Pancreas (tissue), 10 donors: Measurements from ENCODE around the gene DMBX1. TPM values are rescaled to one million over a fixed set of nuclear protein-coding genes. Genes with fewer than 3 reads are reported as not detected.

Source experiments
- ATAC-seq, 4 donors: fragments of 200-7000 bp; cut with Tn5 transposase; one replicate each; pipeline versions ENCODE4 v1.8.0 to v1.9.1; 2020; ENCODE audit warnings: mild to moderate bottlenecking in 4 of 4, moderate library complexity in 4 of 4
- DNase-seq, 6 donors: peaks; one replicate each; pipeline ENCODE4 v3.0.0-alpha.2; 2020
- FAIRE-seq: peaks from 2 replicates; lab custom pipeline; 2012; peaks lifted over from hg19 to GRCh38; lab: Jason Lieb, UNC
- H3K27ac ChIP-seq, 4 donors: fragments of 200-600 bp; sonication (generic); 1 replicate in 3 of 4; 2 replicates in 1 of 4; pipeline versions ENCODE4 v1.5.0 to v1.8.0; 2020
- H3K27me3 ChIP-seq, 4 donors: fragments of 200-600 bp; one replicate each; pipeline ENCODE4 v1.8.0; 2021
- H3K36me3 ChIP-seq, 3 donors: fragments of 200-600 bp; sonication (generic) in 1 of 3; one replicate each; pipeline versions ENCODE4 v1.5.0 to v1.8.0; 2020 to 2021
- H3K4me1 ChIP-seq, 3 donors: fragments of 200-600 bp; one replicate each; pipeline ENCODE4 v1.8.0; 2021
- H3K4me3 ChIP-seq, 4 donors: fragments of 200-600 bp; sonication (generic) in 2 of 4; one replicate each; pipeline versions ENCODE4 v1.5.0 to v1.8.0; 2020 to 2021
- H3K9me3 ChIP-seq, 4 donors: fragments of 200-600 bp; one replicate each; pipeline ENCODE4 v1.8.0; 2021
- WGBS, 2 donors: extraction: QIAGEN DNeasy Blood & Tissue Kit; methylation state at CpG; one replicate each; pipeline ENCODE4 v1.1.7; 2013; 5-methylcytosine and 5-hydroxymethylcytosine counted together
- intact Hi-C, 3 donors: fragments of 100-400 bp; cut with DNase I; formaldehyde crosslinking; loops; one replicate each; pipeline versions ENCODE4 v1.11.1 to v1.14.2; 2022
- polyA plus RNA-seq, 2 donors: library from polyadenylated mRNA; stranded (reverse); fragments of 200-250 nt; gene quantifications; one replicate each; pipeline ENCODE4 v1.2.3, GENCODE V29; 2013
- total RNA-seq, 6 donors: library from RNA; stranded (reverse); fragmentation: NEBNext Ultra II Directional in 4 of 6; extraction: Animal tissue kit (Norgen Biotek cat#: 25700) in 4 of 6; gene quantifications; one replicate each; pipeline versions ENCODE4 v1.2.1 to v1.2.4, GENCODE V29; 2021 to 2023
- TF ChIP-seq, protein P1 (sequence below), 4 donors: fragments of 200-600 bp; sonication (generic) in 3 of 4; IDR thresholded peaks; one replicate each; pipeline versions ENCODE4 v1.5.0 to v1.8.0; 2021; ENCODE audit warnings: antibody characterized with exemption in 4 of 4
- donor health status: healthy with polysubstance abuse.
- donor health status: DM: no; HTN: no; CAD: no; lungs with moderate emphysema.
- donor health status: DM: no; HTN: no; CAD: no.
- donor health status: control.
- donor health status: control.
- donor health status: Bipolar disorder and iron deficiency.
- donor health status: DM: yes; HTN: yes; CAD: no.
- donor health status: DM: no; HTN: no; CAD: no.
- donor health status: DM: no; HTN: no; CAD: no.
- donor health status: DM: yes; HTN: yes; CAD: no.

The DMBX1 gene
- total and polyA plus RNA-seq, 8 donors, result not detected

DNA sequence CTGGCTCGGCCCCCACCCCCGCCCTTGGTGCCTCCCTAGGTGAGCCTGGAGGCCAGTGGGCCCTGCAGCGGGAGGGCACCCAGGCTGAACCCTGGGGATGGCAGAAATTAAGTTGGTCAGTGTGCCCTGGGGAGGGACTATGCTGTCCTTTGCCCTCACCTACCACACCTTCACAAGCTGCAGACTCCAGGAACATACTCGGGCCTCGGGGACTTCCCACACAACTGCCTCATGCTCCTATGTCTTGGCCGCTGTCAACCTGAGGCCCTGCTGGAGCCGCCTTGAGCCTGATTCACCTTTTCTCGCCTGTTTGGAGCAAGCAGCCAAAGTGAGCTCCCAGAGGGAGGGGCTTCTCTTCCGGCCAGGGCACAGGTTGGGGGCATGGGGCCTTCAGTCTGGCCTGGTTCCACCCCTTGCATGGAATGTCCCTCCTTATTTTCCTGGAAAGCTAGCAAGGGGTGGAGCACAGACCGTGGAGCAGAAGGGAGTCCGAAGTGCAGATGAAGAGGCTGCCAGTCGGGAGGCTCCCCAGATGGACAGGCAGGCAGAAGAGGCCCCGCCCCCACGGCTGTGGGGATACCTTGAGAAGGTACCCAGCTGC is 37.2 kb downstream of the DMBX1 start:
- TF ChIP-seq, protein P1, sequence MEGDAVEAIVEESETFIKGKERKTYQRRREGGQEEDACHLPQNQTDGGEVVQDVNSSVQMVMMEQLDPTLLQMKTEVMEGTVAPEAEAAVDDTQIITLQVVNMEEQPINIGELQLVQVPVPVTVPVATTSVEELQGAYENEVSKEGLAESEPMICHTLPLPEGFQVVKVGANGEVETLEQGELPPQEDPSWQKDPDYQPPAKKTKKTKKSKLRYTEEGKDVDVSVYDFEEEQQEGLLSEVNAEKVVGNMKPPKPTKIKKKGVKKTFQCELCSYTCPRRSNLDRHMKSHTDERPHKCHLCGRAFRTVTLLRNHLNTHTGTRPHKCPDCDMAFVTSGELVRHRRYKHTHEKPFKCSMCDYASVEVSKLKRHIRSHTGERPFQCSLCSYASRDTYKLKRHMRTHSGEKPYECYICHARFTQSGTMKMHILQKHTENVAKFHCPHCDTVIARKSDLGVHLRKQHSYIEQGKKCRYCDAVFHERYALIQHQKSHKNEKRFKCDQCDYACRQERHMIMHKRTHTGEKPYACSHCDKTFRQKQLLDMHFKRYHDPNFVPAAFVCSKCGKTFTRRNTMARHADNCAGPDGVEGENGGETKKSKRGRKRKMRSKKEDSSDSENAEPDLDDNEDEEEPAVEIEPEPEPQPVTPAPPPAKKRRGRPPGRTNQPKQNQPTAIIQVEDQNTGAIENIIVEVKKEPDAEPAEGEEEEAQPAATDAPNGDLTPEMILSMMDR (IDR thresholded peaks at IDR 0.05), result no peak
- H3K9me3 ChIP-seq, result no peaks in the 10 kb centered on the region
- H3K27ac ChIP-seq, result no peak overlapping the region
- no peaks in the 10 kb centered on the region for H3K36me3 ChIP-seq
- 58 to 63% methylated on average over 13 to 14 of the region's 14 CpGs for WGBS, 2 donors
- intact Hi-C loops, result loop anchor here in 1 of 3 donors (5.0 kb wide), 1 partner anchor 44 kb away; no protein-coding TSS in a partner anchor
- no peak overlapping the region for H3K4me3 ChIP-seq
- peak in 2 of 4 donors; percentile 6 to 27 for ATAC-seq
- H3K4me1 ChIP-seq, result no peaks in the 10 kb centered on the region
- peak in 1 of 6 donors; percentile 52 for DNase-seq
- FAIRE-seq, result no peak
- no peaks in the 10 kb centered on the region for H3K27me3 ChIP-seq

DNA sequence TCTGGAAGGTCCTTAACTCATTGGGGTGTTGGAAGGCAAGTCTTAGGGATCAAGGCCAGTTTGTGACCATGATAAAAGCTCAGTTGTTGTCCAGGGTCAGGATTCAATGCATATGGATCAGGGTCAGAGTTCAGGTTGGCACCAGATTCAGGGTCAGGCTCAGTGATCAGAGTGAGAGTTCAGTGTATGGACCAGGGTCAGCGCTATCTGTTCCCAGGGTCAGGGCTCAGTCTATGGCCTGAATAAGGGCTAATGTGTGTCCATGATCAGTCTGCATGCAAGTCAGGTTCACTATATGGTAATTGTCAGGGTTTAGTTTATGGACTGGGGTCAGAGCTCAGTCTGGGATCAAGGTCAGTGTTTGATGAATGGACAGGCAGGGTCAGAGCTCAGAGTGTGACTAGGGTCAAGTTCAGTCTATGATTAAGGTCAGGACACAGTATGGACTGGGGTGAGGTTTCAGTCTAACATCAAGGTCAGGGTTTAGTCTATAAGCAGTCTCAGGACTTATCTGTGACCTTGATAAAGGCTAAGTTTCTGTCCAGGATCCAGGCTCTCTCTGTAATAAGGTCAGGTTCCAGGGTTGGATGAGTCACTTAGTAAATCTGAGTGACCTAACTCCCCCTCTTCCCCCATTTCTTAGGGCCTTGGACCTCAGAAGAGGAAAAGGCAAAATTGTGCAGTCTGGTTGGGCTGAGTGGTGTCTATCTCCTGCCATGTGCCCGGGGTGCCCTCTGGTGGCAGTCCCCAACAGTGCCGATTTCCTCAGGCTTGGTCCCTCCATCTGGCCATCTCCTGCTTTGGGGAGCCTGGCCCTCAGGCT is 38.0 kb downstream of the DMBX1 start:
- Histone ChIP-seq H3K36me3 (no peaks in the 10 kb centered on the region), H3K4me3 (no peak overlapping the region), H3K9me3 (no peaks in the 10 kb centered on the region), H3K4me1 (no peaks in the 10 kb centered on the region), H3K27ac (no peak overlapping the region), H3K27me3 (no peaks in the 10 kb centered on the region)
- TF ChIP-seq, protein P1 (IDR thresholded peaks at IDR 0.05), result peak; percentile 80 to 89 (median 84)
- no peak for FAIRE-seq
- WGBS, 2 donors, result 31% methylated on average over 3 of the region's 3 CpGs
- peak; percentile 67 to 87 (median 85) for DNase-seq
- peak; percentile 87 to 93 (median 92) for ATAC-seq
- intact Hi-C loops, result loop anchor here in 2 of 3 donors (2.0 to 5.0 kb wide), 3 partner anchors 45 to 81 kb away; no protein-coding TSS in a partner anchor

DNA sequence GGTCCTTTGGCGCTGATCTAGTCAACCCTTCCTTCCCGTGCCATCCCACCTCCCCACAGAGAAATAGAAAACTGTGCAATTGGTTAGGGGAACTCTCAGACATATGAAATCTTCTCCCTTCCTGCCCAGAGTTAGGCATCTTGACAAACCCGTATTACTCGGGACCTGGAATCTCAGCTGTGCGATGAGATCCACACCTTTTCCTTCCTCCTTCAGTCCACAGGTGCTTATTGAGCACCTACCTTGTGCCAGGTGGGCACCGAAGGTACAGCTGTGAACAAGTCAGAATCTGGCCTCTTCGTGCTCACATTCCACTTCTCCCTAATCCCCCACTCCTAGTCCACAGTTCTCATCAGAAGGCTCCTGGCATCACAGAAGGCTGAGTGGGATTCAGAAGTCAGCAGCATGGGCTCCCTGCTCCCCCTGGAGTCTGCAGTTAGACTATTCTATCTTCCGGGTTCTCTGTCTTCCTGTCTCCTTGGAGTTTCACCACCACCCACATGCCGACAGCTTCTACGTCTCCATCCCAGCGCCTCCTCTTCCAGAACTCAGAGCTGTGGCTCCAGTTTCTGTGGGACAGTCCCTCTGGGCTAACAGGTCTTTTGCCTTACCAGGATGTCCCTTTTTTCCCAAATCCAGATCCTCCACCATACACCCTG is 38.8 kb downstream of the DMBX1 start:
- FAIRE-seq, result no peak
- Histone ChIP-seq H3K4me3 (no peak overlapping the region), H3K27me3 (no peaks in the 10 kb centered on the region), H3K27ac (no peak overlapping the region), H3K36me3 (no peaks in the 10 kb centered on the region), H3K9me3 (no peaks in the 10 kb centered on the region), H3K4me1 (peaks cover 0 to 3% (median 0%) of the 10 kb centered on the region in 3 donors)
- TF ChIP-seq, protein P1 (IDR thresholded peaks at IDR 0.05), result no peak
- 36 to 45% methylated on average over 11 of the region's 11 CpGs for WGBS, 2 donors
- intact Hi-C loops, result loop anchor here in 2 of 3 donors (2.0 to 5.0 kb wide), 3 partner anchors 46 to 82 kb away; no protein-coding TSS in a partner anchor
- ATAC-seq, result no peak
- DNase-seq, result peak in 1 of 6 donors; percentile 14

DNA sequence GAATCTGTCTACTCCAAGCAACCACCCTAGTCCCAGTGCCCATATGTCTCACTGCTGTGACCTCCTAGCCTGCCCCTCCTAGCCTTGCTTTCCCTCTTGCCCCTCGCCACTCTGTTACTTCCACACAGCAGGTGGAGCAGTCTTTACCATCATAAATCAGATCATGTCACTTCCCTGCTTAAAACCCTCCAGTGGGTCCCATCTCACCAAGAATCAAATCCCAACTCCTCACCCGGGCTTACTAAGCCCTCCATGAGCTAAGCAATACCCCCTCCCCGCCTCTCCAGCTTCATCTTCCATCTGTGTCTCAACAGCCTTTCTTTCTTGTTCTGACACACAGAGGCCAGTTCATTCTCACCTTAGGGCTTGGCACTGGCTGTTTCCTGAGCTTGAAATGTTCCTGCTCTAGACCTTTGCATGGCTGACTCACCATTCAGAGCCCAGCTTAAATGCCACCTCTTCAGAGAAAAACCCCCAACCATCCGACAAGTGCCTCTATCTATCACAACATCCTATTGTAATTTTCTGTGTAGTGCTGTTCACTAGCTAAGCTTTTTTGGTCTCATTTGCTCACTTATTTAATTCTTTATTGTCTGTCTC is 39.5 kb downstream of the DMBX1 start:
- H3K36me3 ChIP-seq, result no peaks in the 10 kb centered on the region
- DNase-seq, result peak in 1 of 6 donors; percentile 7
- WGBS, 2 donors, result 41 to 54% methylated on average over 4 of the region's 4 CpGs
- no peaks in the 10 kb centered on the region for H3K27me3 ChIP-seq
- H3K9me3 ChIP-seq, result no peaks in the 10 kb centered on the region
- peaks cover 0 to 3% (median 0%) of the 10 kb centered on the region in 3 donors for H3K4me1 ChIP-seq
- H3K4me3 ChIP-seq, result no peak overlapping the region
- no peak for ATAC-seq
- no peak overlapping the region for H3K27ac ChIP-seq
- FAIRE-seq, result no peak
- TF ChIP-seq, protein P1 (IDR thresholded peaks at IDR 0.05), result no peak
- intact Hi-C loops, result loop anchor here in 2 of 3 donors (2.0 to 5.0 kb wide), 3 partner anchors 47 to 82 kb away; no protein-coding TSS in a partner anchor
